Renal cortex interstitium (tissue), 11 donors: Measurements from ENCODE around the gene ZNF212. TPM values are rescaled to one million over a fixed set of nuclear protein-coding genes. Genes with fewer than 3 reads are reported as not detected.
"Not testable (repeated sequence)": the region's sequence is repeated elsewhere in the genome, so short reads cannot be mapped to it uniquely, and the experiment has no call there.

ENCODE experiments used
- DNase-seq, 11 donors: peaks; one replicate each; pipeline ENCODE4 v3.0.0-alpha.2; 2013; ENCODE audit warnings: low read depth in 9 of 11, low spot score in 4 of 11; ENCODE audit errors: extremely low read depth in 1 of 11
- polyA plus RNA-seq, 3 donors: library from polyadenylated mRNA; unstranded; fragments of 120-200 nt; gene quantifications; one replicate each; pipeline ENCODE4 v1.2.1, GENCODE V29; 2013; ENCODE audit not compliant: insufficient read length in 3 of 3

The ZNF212 gene
- polyA plus RNA-seq, 3 donors, result 16.8 to 20.2 (median 18.3) TPM

- DNase-seq, result no peak
These were observed 2.2 kb downstream of the ZNF212 start for GRCh38 chr7:149241696-149242095.

GRCh38 chr7:149245244-149245643, 5.8 kb downstream of the ZNF212 start:
- DNase-seq, result no peak

GRCh38 chr7:149245744-149246143, 6.3 kb downstream of the ZNF212 start:
- DNase-seq, result no peak

- no peak for DNase-seq
These were observed 9.3 kb downstream of the ZNF212 start for GRCh38 chr7:149248777-149249176.

GRCh38 chr7:149250151-149250550, 10.7 kb downstream of the ZNF212 start:
- not testable (repeated sequence) for DNase-seq

GRCh38 chr7:149251518-149251917, 12.1 kb downstream of the ZNF212 start:
- DNase-seq, result not testable (repeated sequence)

- no peak for DNase-seq
These were observed 12.9 kb downstream of the ZNF212 start for GRCh38 chr7:149252378-149252777.

GRCh38 chr7:149253665-149254064, 14.2 kb downstream of the ZNF212 start:
- DNase-seq, result no peak

- DNase-seq, result no peak
These were observed 14.9 kb downstream of the ZNF212 start for GRCh38 chr7:149254181-149254858.

GRCh38 chr7:149255174-149255573, 15.7 kb downstream of the ZNF212 start:
- DNase-seq, result no peak

GRCh38 chr7:149256568-149256967, 17.1 kb downstream of the ZNF212 start:
- DNase-seq, result no peak

GRCh38 chr7:149257146-149257545, 17.7 kb downstream of the ZNF212 start:
- DNase-seq, result no peak

- no peak for DNase-seq
These were observed 21.9 kb downstream of the ZNF212 start for GRCh38 chr7:149261316-149261828.

- DNase-seq, result peak; percentile 53 to 87 (median 83)
These were observed 22.6 kb downstream of the ZNF212 start, which contains the start of gene ZNF783 for GRCh38 chr7:149261829-149262617. Gene ZNF783, plus strand, starts transcription at chr7:149262196. Its CDS starts 138 bp downstream, at chr7:149262334.

GRCh38 chr7:149266451-149266850, 27.0 kb downstream of the ZNF212 start:
- DNase-seq, result no peak

GRCh38 chr7:149267733-149268132, 28.3 kb downstream of the ZNF212 start:
- DNase-seq, result no peak

GRCh38 chr7:149274424-149274823, 35.0 kb downstream of the ZNF212 start:
- not testable (repeated sequence) for DNase-seq

GRCh38 chr7:149277871-149278270, 38.4 kb downstream of the ZNF212 start:
- DNase-seq, result no peak

- no peak for DNase-seq
These were observed 38.9 kb downstream of the ZNF212 start for GRCh38 chr7:149278396-149278795.

GRCh38 chr7:149279111-149279743, 39.8 kb downstream of the ZNF212 start:
- no peak for DNase-seq
